IPS-20b (cell line): ENCODE measurements around the gene SCAI.
"Not testable (repeated sequence)": the region's sequence is repeated elsewhere in the genome, so short reads cannot be mapped to it uniquely, and the experiment has no call there.

Experiments
- H3K27ac ChIP-seq: one replicate; pipeline ENCODE4 v1.5.1; 2013; ENCODE audit warnings: low read length
- H3K27me3 ChIP-seq: 2 replicates; pipeline ENCODE4 v1.6.1; 2013; ENCODE audit warnings: mild to moderate bottlenecking, low read length, inconsistent platforms; ENCODE audit not compliant: insufficient read depth
- H3K36me3 ChIP-seq: 2 replicates; pipeline ENCODE4 v1.6.1; 2013; ENCODE audit warnings: low read depth, mild to moderate bottlenecking, inconsistent platforms, low read length, moderate library complexity; ENCODE audit not compliant: insufficient read depth
- H3K4me1 ChIP-seq: 2 replicates; pipeline ENCODE4 v1.6.1; 2013; ENCODE audit warnings: mild to moderate bottlenecking, control low read depth, inconsistent platforms, low read length, moderate library complexity; ENCODE audit not compliant: insufficient read depth
- H3K4me3 ChIP-seq: 2 replicates; pipeline ENCODE4 v1.5.1; 2013; ENCODE audit warnings: mild to moderate bottlenecking, low read length, inconsistent platforms
- H3K9ac ChIP-seq: 2 replicates; pipeline ENCODE4 v1.6.1; 2013; ENCODE audit warnings: low read depth, mild to moderate bottlenecking, inconsistent platforms, low read length, moderate library complexity
- H3K9me3 ChIP-seq: 2 replicates; pipeline ENCODE4 v1.6.1; 2013; ENCODE audit warnings: mild to moderate bottlenecking, low read depth, low read length, inconsistent platforms; ENCODE audit not compliant: insufficient read depth

SCAI gene

DNA sequence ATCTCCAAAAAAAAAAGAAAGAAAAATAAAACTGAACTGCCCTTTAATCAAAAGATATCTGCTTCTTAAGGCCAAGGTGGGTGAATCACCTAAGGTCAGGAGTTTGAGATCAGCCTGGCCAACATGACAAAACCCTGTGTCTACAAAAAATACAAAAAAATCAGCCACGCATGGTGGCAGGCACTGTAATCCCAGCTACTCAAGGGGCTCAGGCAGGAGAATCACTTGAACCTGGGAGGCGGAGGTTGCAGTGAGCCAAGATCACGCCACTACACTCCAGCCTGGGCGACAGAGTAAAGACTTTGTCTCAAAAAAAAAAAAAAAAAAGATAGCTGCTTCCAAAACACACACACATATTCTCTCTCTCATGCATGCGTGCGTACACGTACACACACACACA lies 17.8 kb downstream of the SCAI start:
- Histone ChIP-seq H3K4me3 (no peak overlapping the region), H3K27ac (no peak overlapping the region), H3K4me1 (no peaks in the 10 kb centered on the region)

DNA sequence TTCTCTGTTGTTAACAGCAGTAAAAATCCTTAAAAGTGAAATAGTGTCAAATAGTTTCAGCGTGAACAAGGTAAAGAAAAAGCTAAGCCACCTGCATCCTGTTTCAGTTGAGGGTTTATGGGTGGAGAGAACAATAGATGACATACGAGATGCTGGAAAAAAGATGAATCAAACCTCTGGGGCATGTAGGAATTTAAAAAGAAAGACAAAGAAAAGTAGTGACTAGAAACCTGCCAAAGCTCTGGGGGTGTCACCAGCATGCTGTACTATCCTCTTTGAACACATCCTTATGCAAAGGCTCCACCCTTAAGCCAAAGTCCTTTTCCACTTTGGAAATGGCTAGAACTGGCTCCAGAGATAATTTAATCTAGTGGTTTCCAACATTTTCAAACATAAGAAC lies 22.2 kb downstream of the SCAI start:
- no peaks in the 10 kb centered on the region for H3K27me3 ChIP-seq
- no peak overlapping the region for H3K27ac ChIP-seq
- peaks cover 6% of the 10 kb centered on the region; the same call in 1 of the 2 replicates for H3K36me3 ChIP-seq
- no peak overlapping the region for H3K9ac ChIP-seq
- no peaks in the 10 kb centered on the region for H3K4me1 ChIP-seq
- H3K9me3 ChIP-seq: no peaks in the 10 kb centered on the region
- H3K4me3 ChIP-seq: no peak overlapping the region

More for the DNA sequence above, 17.8 kb downstream of the SCAI start:
- H3K9me3 ChIP-seq: no peaks in the 10 kb centered on the region
- no peaks in the 10 kb centered on the region for H3K27me3 ChIP-seq
- H3K36me3 ChIP-seq: no peaks in the 10 kb centered on the region
- no peak overlapping the region for H3K9ac ChIP-seq

DNA sequence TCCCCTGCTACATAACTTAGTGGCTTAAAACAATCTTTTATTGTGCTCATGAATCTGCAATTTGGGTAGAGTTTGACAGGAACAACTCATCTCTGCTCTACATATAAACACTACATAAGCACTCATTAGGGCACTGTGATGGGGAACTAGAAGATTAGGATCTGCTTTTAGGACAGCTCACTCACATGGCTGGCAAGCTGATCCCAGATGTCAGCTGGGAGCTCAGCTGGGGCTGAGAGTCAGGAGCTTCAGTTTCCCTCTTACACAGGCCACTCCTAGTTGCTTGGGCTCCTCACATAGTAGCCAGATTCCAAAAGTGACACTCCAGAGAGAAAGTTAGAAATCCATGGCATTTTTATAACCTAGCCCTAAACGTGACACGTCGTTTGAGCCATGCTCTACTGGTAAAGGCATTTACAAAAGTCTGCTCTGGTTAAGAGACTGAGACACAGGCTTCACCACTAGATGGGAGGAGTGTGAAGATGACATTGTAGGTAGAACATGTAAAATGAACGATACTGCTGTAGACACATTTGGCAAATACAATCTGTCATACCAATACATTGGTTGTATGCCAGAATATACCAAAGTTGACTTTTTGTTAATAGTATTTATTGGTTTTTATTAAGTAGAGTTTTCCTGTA lies 23.6 kb downstream of the SCAI start:
- no peak overlapping the region for H3K4me3 ChIP-seq
- H3K4me1 ChIP-seq: no peaks in the 10 kb centered on the region
- no peaks in the 10 kb centered on the region for H3K27me3 ChIP-seq
- no peak overlapping the region for H3K9ac ChIP-seq
- no peaks in the 10 kb centered on the region for H3K9me3 ChIP-seq
- peaks cover 6% of the 10 kb centered on the region; the same call in 1 of the 2 replicates for H3K36me3 ChIP-seq
- no peak overlapping the region for H3K27ac ChIP-seq

DNA sequence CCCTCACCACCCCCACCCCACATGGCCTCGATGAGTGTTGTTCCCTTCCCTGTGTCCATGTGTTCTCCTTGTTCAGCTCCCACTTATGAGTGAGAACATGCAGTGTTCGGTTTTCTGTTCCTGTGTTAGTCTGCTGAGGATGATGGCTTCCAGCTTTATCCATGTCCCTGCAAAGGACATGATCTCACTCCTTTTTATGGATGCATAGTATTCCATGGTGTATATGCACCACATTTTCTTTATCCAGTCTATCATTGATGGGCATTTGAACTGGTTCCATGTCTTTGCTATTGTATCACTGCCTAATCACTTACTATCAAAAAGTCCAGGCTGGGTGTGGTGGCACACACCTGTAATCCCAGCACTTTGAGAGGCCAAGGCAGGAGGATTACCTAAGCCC lies 24.6 kb downstream of the SCAI start:
- H3K9me3 ChIP-seq, H3K9ac ChIP-seq, H3K27ac ChIP-seq, H3K4me3 ChIP-seq, H3K4me1 ChIP-seq, H3K27me3 ChIP-seq, H3K36me3 ChIP-seq: not testable (repeated sequence)

DNA sequence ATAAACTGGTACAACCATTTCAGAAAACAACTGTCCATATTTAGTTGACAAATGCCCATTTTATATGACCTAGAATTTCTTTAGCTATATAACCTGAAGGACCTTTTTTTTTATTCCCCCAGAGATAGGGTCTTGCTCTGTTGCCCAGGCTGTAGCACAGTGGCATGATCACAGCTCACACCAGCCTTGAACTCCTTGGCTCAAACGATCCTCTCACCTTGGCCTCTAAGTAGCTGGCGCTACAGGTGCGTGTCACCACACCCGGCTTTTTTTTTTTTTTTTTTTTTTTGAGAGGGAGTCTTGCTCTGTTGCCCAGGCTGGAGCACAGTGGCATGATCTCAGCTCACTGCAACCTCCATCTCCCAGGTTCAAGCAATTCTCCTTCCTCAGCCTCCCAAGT lies 28.8 kb downstream of the SCAI start:
- not testable (repeated sequence) for H3K27ac ChIP-seq, H3K9ac ChIP-seq, H3K4me1 ChIP-seq, H3K27me3 ChIP-seq, H3K4me3 ChIP-seq
- Histone ChIP-seq H3K36me3 (peaks cover 10% of the 10 kb centered on the region; the same call in 1 of the 2 replicates), H3K9me3 (peaks cover 14% of the 10 kb centered on the region)

DNA sequence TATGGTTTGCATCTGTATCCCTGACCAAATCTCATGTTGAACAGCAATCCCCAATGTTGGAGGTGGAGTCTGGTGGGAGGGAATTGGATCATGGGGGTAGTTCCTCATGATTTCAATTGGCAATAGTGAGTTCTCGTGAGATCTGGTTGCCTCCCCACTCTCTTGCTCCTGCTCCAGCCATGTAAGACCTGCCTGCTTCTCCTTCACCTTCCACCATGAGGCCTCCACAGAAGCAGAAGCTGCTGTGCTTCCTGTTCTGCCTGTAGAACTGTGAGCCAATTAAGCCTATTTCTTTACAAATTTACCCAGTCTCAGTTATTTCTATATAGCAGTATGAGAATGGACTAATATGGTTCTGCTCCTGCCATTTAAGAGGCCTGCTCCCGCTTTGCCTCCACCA lies 32.9 kb downstream of the SCAI start:
- H3K4me1 ChIP-seq: no peaks in the 10 kb centered on the region
- H3K9ac ChIP-seq: no peak overlapping the region
- H3K9me3 ChIP-seq: peaks cover 14% of the 10 kb centered on the region
- no peak overlapping the region for H3K27ac ChIP-seq
- 0 out of 2 replicates have a peak, but pooled peaks cover 4% of the 10 kb centered on the region for H3K36me3 ChIP-seq
- H3K27me3 ChIP-seq: no peaks in the 10 kb centered on the region
- H3K4me3 ChIP-seq: no peak overlapping the region

DNA sequence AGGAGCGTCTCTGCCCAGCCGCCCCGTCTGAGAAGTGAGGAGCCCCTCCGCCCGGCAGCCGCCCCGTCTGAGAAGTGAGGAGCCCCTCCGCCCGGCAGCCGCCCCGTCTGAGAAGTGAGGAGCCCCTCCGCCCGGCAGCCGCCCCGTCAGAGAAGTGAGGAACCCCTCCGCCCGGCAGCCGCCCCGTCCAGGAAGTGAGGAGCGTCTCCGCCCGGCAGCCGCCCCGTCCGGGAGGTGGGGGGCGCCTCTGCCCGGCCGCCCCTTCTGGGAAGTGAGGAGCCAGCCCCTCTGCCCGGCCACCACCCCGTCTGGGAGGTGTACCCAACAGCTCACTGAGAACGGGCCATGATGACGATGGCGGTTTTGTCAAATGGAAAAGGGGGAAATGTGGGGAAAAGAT lies 34.8 kb downstream of the SCAI start:
- H3K27me3 ChIP-seq, H3K36me3 ChIP-seq, H3K27ac ChIP-seq, H3K9me3 ChIP-seq, H3K9ac ChIP-seq, H3K4me1 ChIP-seq, H3K4me3 ChIP-seq: not testable (repeated sequence)

DNA sequence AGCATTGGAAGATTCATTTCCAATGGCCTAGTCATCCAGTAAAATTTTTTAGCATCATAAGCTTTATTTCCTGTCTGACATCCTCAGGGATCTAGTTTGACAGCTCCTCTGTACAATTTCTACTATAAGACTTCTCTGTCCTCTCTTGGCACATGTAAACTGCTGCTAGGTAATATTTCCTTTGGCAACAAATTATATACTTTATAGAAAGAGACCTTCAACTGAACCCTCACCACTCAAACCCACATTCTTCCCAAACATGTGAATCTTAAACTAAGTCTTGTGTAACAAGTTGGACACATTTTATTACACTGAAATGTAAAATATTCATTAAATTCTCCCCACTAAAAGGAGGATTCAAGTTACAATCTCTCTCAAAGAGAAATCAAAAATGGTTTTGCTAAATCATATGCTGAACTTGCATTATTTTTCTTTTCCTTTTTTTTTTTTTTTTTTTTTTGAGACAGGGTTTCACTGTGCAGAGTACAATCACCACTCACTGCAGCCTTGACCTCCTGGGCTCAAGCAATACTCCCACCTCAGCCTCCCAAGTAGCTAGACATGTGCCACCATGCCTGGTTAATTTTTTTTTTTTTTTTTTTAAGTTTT lies 36.9 kb downstream of the SCAI start:
- 0 out of 2 replicates have a peak, but pooled peaks cover 7% of the 10 kb centered on the region for H3K9me3 ChIP-seq
- H3K36me3 ChIP-seq: 0 out of 2 replicates have a peak, but pooled peaks cover 4% of the 10 kb centered on the region
- no peaks in the 10 kb centered on the region for H3K4me1 ChIP-seq
- H3K4me3 ChIP-seq: no peak overlapping the region
- H3K9ac ChIP-seq: no peak overlapping the region
- no peaks in the 10 kb centered on the region for H3K27me3 ChIP-seq
- H3K27ac ChIP-seq: no peak overlapping the region

DNA sequence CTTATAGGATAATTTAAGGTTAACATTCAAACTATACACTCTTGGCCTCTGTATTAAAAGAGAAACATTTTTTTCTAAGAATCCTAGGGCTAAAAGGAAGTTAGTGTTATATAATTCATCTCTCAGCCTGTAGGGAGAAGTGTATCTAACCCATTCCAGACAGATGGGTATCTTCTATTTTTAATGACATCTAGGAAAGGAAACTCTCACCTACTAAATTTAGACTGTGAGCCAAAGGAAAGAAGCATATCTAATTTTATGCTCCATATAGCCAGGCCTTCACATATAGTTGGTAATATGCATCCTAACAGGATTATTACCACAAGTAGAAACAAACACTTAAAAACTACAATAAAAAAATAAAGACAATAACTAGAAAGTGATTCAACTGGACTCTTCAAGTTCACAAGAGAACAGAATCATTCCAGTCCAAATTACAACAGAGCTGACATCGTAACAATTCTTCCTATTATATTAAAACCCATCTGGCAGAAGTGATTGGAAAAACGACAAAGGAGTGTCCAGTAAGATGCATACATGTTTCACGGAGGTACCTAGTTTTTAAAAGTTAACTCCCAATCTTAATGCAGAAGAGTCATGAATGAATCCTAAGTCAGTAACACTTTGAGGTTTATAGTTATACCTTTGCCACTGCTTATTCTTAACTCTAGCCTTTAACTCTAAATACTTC lies 39.4 kb downstream of the SCAI start:
- H3K27ac ChIP-seq: no peak overlapping the region
- H3K27me3 ChIP-seq: no peaks in the 10 kb centered on the region
- no peak overlapping the region for H3K9ac ChIP-seq
- no peak overlapping the region for H3K4me3 ChIP-seq
- no peaks in the 10 kb centered on the region for H3K9me3 ChIP-seq
- H3K4me1 ChIP-seq: no peaks in the 10 kb centered on the region
- no peaks in the 10 kb centered on the region for H3K36me3 ChIP-seq

DNA sequence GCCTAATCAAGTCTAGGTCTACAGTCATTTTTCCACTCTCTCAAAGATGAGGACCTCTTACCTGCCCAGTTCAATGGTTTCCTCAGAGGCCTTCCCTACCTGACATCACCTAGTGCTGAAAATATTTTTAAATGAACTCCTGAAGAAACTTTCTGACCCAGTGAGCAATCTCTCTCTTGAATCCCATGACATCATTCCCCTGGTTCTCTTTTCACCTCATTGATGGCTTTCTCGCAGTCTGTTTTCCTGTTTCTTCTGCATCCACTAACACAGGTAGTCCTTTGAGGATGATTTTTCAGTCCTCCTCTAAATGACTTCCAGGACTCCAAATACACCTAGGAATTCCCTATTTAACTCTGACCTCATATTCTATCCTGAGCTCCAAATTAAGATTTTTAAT lies 40.3 kb downstream of the SCAI start:
- Histone ChIP-seq H3K27ac (peak overlapping the region; percentile 49), H3K9ac (no peak overlapping the region), H3K4me1 (no peaks in the 10 kb centered on the region), H3K36me3 (no peaks in the 10 kb centered on the region), H3K4me3 (no peak overlapping the region), H3K9me3 (no peaks in the 10 kb centered on the region), H3K27me3 (no peaks in the 10 kb centered on the region)

DNA sequence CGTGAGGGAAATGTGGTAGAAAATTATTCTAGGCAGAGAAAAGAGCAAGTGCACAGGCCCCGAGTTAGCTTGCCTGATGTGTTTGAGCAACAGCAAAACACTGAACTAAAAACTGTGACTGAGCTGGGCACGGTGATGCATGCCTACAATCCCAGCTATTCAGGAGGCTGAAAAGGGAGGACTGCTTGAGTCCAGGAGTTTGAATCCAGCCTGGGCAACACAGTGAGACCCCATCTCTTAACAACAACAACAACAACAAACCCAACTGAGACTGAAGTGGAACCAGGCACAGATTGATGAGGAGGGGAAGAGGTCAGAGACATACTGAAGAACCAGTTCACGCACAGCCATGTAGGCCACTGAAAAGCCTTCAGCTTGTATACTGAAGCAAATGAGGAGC lies 42.5 kb downstream of the SCAI start:
- no peak overlapping the region for H3K4me3 ChIP-seq
- H3K27ac ChIP-seq: no peak overlapping the region
- H3K27me3 ChIP-seq: no peaks in the 10 kb centered on the region
- no peak overlapping the region for H3K9ac ChIP-seq
- H3K4me1 ChIP-seq: no peaks in the 10 kb centered on the region
- no peaks in the 10 kb centered on the region for H3K36me3 ChIP-seq
- no peaks in the 10 kb centered on the region for H3K9me3 ChIP-seq

DNA sequence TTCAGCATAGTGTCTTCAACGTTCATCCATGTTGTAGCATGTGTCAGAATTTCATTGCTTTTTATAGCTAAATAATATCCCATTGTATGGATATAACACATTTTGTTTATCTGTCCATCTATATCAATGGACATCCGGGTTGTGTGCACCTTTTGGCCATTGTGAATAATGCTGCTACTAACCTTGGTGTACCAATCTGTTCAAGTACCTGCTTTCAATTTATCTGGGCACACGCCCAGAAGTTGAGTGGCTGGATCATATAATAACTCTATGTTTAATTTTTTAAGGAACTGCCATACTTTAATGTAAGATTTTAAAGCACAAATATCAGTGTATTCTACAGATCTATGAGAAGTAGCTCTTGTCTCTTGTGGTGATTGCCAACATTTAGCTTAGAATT lies 43.5 kb downstream of the SCAI start:
- H3K27me3 ChIP-seq: no peaks in the 10 kb centered on the region
- no peak overlapping the region for H3K27ac ChIP-seq
- no peaks in the 10 kb centered on the region for H3K4me1 ChIP-seq
- 0 out of 2 replicates have a peak, but pooled peaks cover 5% of the 10 kb centered on the region for H3K36me3 ChIP-seq
- no peak overlapping the region for H3K4me3 ChIP-seq
- H3K9me3 ChIP-seq: no peaks in the 10 kb centered on the region
- H3K9ac ChIP-seq: no peak overlapping the region
